KOPT-K1 (cell line): ENCODE results near the gene COQ8B.

Experiments used
- H3K27ac ChIP-seq: fragments of 200-600 bp; sonication (generic); 2 replicates; pipeline ENCODE4 v1.5.1; 2016; ENCODE audit warnings: antibody characterized with exemption, mild to moderate bottlenecking, low read depth, low read length; ENCODE audit not compliant: poor library complexity, severe bottlenecking
- H3K36me3 ChIP-seq: fragments of 200-600 bp; sonication (generic); 2 replicates; pipeline ENCODE4 v1.5.1; 2017; ENCODE audit warnings: antibody characterized with exemption, mild to moderate bottlenecking, low read length, moderate library complexity; ENCODE audit not compliant: insufficient read depth
- H3K9me3 ChIP-seq: fragments of 200-600 bp; sonication (generic); 2 replicates; pipeline ENCODE4 v1.5.1; 2017; ENCODE audit warnings: antibody characterized with exemption, low read length, mild to moderate bottlenecking; ENCODE audit not compliant: insufficient read depth, poor library complexity, severe bottlenecking

COQ8B gene

GRCh38 chr19:40750058-40750873 is 33.6 kb upstream of the COQ8B start, which contains the start of gene ACTMAP:
Gene ACTMAP, minus strand, starts transcription at chr19:40750477. Its CDS starts 674 bp downstream, at chr19:40749803.
- no peaks in the 10 kb centered on the region for H3K9me3 ChIP-seq
- H3K27ac ChIP-seq: peak within 1 kb of the TSS; percentile 92
- H3K36me3 ChIP-seq: peaks cover 25% of the 10 kb centered on the region

GRCh38 chr19:40747536-40747935 is 30.9 kb upstream of the COQ8B start:
- H3K36me3 ChIP-seq: peaks cover 4% of the 10 kb centered on the region
- H3K27ac ChIP-seq: no peak overlapping the region

DNA sequence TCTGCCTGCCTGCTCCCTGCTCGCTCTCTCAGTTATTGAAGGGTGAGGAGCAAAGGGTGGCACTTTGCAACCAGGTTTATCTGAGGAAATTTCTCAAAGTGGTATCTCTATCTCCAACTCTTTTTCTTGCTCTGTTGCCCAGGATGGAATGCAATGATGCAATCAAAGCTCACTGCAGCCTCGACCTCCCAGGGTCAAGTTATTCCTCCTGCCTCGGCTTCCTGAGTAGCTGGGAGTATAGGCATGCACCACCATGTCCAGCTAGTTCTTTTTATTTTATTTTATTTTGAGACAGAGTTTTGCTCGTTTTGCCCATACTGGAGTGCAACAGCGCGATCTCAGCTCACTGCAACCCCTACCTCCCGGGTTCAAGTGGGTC is 28.7 kb upstream of the COQ8B start:
- Histone ChIP-seq H3K36me3 (peaks cover 18% of the 10 kb centered on the region; the same call in 1 of the 2 replicates), H3K9me3 (no peaks in the 10 kb centered on the region), H3K27ac (no peak overlapping the region)

More at GRCh38 chr19:40747536-40747935, 30.9 kb upstream of the COQ8B start:
- H3K9me3 ChIP-seq: no peaks in the 10 kb centered on the region

DNA sequence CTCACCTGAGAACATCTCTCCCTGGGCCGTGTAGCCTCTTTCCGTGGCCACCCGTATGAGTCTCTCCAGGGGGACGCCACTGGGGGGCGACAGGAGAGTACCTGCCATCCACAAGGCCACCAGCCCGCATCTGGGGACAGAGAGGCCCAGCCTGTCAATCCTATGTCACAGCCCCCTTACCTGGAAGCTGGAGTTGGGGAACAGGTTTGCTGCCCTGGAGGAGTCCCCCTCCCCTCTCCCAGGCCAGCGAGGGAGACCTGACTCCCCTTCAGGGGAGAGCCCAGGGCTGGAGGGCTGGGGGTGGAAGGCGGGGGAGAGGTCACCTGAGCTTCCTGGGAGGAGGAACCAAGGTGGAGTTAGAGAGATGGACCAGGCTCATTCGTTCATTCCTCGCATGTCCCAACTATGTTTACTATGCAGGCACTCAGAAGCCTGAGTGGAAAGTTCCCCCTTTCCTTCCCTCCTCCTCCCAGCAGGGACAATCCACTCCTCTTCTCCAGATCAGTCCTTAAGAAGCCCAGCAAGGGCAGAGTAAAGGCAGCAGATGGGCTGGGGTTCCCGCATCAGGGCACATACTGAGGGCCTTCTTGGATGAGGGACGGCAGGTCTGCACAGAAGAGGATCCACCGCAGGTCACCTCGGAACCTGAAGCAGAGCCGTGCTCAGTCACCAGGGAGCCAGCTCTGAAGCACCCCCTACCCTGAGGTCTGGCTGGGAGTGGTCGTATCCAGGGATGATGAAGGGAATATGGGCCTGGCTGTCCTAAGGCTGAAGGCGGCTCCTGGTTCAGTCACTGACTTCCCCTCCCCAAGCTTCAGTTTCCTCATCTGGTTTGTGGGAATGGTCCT is 28.1 kb upstream of the COQ8B start:
- Histone ChIP-seq H3K36me3 (peaks cover 18% of the 10 kb centered on the region; the same call in 1 of the 2 replicates), H3K27ac (no peak overlapping the region), H3K9me3 (no peaks in the 10 kb centered on the region)

DNA sequence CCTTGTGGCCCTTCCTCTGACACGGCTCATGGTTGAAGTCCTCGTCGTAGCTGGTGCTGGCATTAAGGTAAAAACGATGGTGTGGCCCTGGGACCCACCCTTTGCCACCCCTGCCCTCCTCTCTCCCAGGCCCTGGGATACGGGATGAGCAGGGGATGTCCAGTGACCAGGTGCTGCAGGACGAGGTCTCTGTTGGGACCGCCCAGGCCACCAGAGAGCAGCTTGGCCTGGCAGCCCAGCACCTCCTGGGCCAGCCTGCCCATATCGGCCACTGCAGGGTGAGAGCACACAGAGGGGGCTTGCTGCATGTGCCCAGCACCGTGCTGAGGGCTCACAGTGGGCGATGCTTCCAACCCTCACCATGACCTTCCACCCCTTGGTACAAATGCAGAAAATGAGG is 27.2 kb upstream of the COQ8B start:
- no peaks in the 10 kb centered on the region for H3K9me3 ChIP-seq
- peaks cover 18% of the 10 kb centered on the region; the same call in 1 of the 2 replicates for H3K36me3 ChIP-seq
- H3K27ac ChIP-seq: no peak overlapping the region

DNA sequence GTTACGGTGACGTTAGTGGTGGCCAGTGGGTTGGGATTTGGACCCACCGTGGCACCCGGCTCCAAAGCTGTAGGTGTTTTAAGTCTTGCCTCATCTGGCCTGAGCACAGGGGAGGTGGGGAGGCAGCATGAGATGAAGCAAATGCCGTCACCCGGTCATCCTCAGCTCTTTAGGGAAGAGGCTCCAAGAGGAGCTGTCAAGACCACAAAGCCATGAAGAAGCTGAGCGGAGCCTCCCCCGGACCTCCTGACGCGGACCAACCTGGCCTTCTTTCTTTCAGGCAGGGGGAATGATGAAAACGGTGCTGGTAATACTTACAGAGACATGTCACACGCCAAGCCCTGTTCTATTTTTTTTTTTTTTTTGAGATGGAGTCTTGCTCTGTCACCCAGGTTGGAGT is 26.2 kb upstream of the COQ8B start:
- H3K9me3 ChIP-seq: no peaks in the 10 kb centered on the region

GRCh38 chr19:40742477-40742876 is 25.8 kb upstream of the COQ8B start:
- Histone ChIP-seq H3K27ac (no peak overlapping the region), H3K36me3 (peaks cover 20% of the 10 kb centered on the region; the same call in 1 of the 2 replicates), H3K9me3 (no peaks in the 10 kb centered on the region)

More for the DNA sequence above, 26.2 kb upstream of the COQ8B start:
- no peak overlapping the region for H3K27ac ChIP-seq
- H3K36me3 ChIP-seq: peaks cover 18% of the 10 kb centered on the region; the same call in 1 of the 2 replicates

GRCh38 chr19:40741527-40742390 is 25.1 kb upstream of the COQ8B start:
- peaks cover 27% of the 10 kb centered on the region; the same call in 1 of the 2 replicates for H3K36me3 ChIP-seq
- H3K9me3 ChIP-seq: no peaks in the 10 kb centered on the region
- H3K27ac ChIP-seq: no peak overlapping the region

DNA sequence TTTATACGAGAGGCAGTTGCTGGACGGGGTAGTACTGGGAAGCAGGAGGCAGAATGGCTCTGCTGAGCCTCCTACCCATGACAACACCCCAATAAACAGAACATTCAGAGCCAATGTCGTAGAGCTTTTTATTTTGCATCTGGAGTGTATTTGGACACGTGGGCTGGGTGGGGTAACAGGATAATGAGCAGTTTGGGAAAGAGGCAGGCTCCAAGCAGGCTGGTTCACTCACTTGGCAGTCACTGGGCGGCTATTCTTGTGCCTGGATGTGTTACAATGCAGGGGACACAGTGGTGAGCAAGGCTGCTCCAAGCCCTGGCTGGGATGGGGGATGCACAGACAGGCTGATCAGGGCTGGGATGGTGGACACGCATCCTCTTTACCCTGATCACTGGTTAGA is 24.1 kb upstream of the COQ8B start:
- Histone ChIP-seq H3K27ac (no peak overlapping the region), H3K36me3 (peaks cover 34% of the 10 kb centered on the region; the same call in 1 of the 2 replicates), H3K9me3 (no peaks in the 10 kb centered on the region)

DNA sequence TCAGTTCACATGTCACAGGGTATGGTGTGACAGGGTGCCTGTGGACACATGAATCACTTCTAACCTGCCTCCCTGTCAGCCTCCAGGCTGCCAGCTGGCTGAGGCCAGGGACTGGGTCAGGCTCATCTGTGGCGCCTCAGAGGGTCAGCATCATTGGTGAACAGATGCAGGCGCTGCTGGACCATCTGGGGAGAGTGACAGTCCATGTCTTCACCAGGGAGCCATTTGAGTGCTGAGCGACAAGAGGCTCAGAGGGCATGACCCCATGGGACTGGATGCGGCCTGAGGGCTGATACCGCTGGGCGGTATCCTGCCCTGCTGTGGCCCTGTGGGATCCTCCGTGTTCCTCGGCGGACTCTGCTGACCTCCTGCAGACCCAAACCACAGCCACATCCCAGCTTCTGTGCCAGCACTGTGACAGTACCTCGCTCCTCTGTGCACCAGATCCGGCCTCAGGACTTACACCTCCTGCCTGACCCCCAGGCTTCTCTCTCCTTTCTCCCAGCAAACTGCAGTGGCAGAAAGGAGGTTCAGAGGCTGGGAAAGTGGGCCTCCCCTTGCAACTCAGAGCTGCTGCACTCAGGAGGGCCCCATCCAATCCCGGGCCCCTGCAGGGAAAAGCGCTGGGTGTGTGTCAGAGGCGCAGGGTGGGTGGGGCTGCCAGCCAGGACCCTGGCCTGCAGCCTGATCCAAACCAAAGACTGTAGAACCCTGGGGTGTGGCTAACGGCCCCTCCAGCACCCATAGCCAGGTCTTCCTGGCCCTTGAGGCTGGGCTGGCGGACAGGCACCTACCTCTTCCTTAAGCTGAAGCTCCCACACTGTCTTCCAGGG is 23.4 kb upstream of the COQ8B start:
- Histone ChIP-seq H3K9me3 (no peaks in the 10 kb centered on the region), H3K27ac (no peak overlapping the region), H3K36me3 (peaks cover 41% of the 10 kb centered on the region; the same call in 1 of the 2 replicates)

DNA sequence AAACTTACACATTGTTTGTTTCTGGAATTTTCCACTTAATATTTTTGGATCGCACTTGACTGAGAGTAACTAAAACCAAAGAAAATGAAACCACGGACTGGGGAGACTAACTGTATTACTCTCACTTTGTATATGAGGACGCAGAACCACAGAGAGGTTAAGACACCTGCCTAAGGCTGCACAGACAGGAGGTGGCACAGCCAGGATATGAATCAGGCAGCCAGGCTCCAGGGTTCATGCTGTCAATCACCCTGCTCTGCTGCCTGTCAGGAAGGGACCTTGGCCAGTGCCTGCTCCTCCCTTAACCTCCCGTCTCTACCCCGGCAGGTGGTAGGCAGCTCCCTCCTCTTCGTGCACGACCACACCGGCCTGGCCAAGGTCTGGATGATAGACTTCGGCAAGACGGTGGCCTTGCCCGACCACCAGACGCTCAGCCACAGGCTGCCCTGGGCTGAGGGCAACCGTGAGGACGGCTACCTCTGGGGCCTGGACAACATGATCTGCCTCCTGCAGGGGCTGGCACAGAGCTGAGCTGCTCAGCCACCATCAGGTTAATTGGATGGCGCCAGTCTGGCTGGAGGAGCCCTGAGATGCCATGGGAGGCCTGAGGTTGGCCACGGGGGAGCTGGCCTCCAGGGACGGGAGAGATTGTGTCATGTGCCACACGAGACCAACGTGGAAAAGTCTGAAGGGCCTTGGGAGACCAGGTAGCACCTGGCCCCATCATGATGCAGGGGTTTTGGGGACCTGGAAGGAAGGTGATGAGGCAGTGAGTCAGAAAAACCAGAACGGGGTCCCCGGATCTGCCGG is 22.5 kb upstream of the COQ8B start:
- H3K27ac ChIP-seq: no peak overlapping the region
- no peaks in the 10 kb centered on the region for H3K9me3 ChIP-seq
- H3K36me3 ChIP-seq: peaks cover 47% of the 10 kb centered on the region; the same call in 1 of the 2 replicates

- no peaks in the 10 kb centered on the region for H3K9me3 ChIP-seq
- H3K36me3 ChIP-seq: peaks cover 57% of the 10 kb centered on the region
- no peak overlapping the region for H3K27ac ChIP-seq
Observed at GRCh38 chr19:40737102-40737644, 20.5 kb upstream of the COQ8B start.

- H3K27ac ChIP-seq: no peak overlapping the region
- H3K9me3 ChIP-seq: no peaks in the 10 kb centered on the region
- peaks cover 55% of the 10 kb centered on the region for H3K36me3 ChIP-seq
Observed at GRCh38 chr19:40736661-40737060, 20.0 kb upstream of the COQ8B start.
